ENCODE data around the gene MYO7A.

MYO7A gene

GRCh38 chr11:77167791-77168190, 39.7 kb downstream of the MYO7A start:
- Mint-ChIP-seq H3K4me1 (peaks cover 7% of the 10 kb centered on the region), H3K27me3 (ENCODE audit: low read depth) (peaks cover 4% of the 10 kb centered on the region), H3K27ac (no peak overlapping the region), H3K4me3 (no peak overlapping the region), H3K36me3 (ENCODE audit: low read depth) (no peaks in the 10 kb centered on the region), H3K9me3 (no peaks in the 10 kb centered on the region)
- no peak for TF ChIP-seq CTCF (IDR thresholded peaks at IDR 0.05; ENCODE audit: unreplicated experiment in 3 of 3)

- no peak overlapping the region for H3K4me3 Mint-ChIP-seq
These were observed 42.1 kb downstream of the MYO7A start for GRCh38 chr11:77170107-77170506.

GRCh38 chr11:77171254-77171653, 43.2 kb downstream of the MYO7A start:
- Mint-ChIP-seq H3K9me3 (no peaks in the 10 kb centered on the region), H3K27ac (peak overlapping the region in 2 of 3 experiments; percentile 25 to 45), H3K4me3 (no peak overlapping the region), H3K36me3 (ENCODE audit: low read depth) (no peaks in the 10 kb centered on the region), H3K4me1 (peaks cover 39% of the 10 kb centered on the region), H3K27me3 (ENCODE audit: low read depth) (peaks cover 9% of the 10 kb centered on the region)
- no peak for TF ChIP-seq CTCF (IDR thresholded peaks at IDR 0.05; ENCODE audit: unreplicated experiment in 3 of 3)

More at GRCh38 chr11:77170107-77170506, 42.1 kb downstream of the MYO7A start:
- Mint-ChIP-seq H3K27ac (peak overlapping the region in 2 of 3 experiments; percentile 4 to 19), H3K4me1 (peaks cover 28% of the 10 kb centered on the region), H3K9me3 (no peaks in the 10 kb centered on the region), H3K27me3 (ENCODE audit: low read depth) (peaks cover 9% of the 10 kb centered on the region), H3K36me3 (ENCODE audit: low read depth) (no peaks in the 10 kb centered on the region)
- no peak for TF ChIP-seq CTCF (IDR thresholded peaks at IDR 0.05; ENCODE audit: unreplicated experiment in 3 of 3)

- H3K4me3 Mint-ChIP-seq, result no peak overlapping the region
- H3K27me3 Mint-ChIP-seq (ENCODE audit: low read depth), result peaks cover 9% of the 10 kb centered on the region
- H3K9me3 Mint-ChIP-seq, result no peaks in the 10 kb centered on the region
- no peaks in the 10 kb centered on the region for H3K36me3 Mint-ChIP-seq (ENCODE audit: low read depth)
- no peak for TF ChIP-seq CTCF (IDR thresholded peaks at IDR 0.05; ENCODE audit: unreplicated experiment in 3 of 3)
- H3K4me1 Mint-ChIP-seq, result peaks cover 42% of the 10 kb centered on the region
- H3K27ac Mint-ChIP-seq, result peak overlapping the region in 1 of 3 experiments; percentile 25
These were observed 44.0 kb downstream of the MYO7A start for GRCh38 chr11:77171885-77172665.

GRCh38 chr11:77172666-77172982, 44.6 kb downstream of the MYO7A start:
- no peak for TF ChIP-seq CTCF (IDR thresholded peaks at IDR 0.05; ENCODE audit: unreplicated experiment in 3 of 3)
- Mint-ChIP-seq H3K27me3 (ENCODE audit: low read depth) (peaks cover 9% of the 10 kb centered on the region), H3K36me3 (ENCODE audit: low read depth) (no peaks in the 10 kb centered on the region), H3K4me1 (peaks cover 42% of the 10 kb centered on the region), H3K9me3 (no peaks in the 10 kb centered on the region), H3K4me3 (no peak overlapping the region), H3K27ac (no peak overlapping the region)

GRCh38 chr11:77173494-77173893, 45.4 kb downstream of the MYO7A start:
- H3K4me3 Mint-ChIP-seq, result no peak overlapping the region
- peaks cover 12% of the 10 kb centered on the region for H3K27me3 Mint-ChIP-seq (ENCODE audit: low read depth)
- H3K9me3 Mint-ChIP-seq, result no peaks in the 10 kb centered on the region
- no peaks in the 10 kb centered on the region for H3K36me3 Mint-ChIP-seq (ENCODE audit: low read depth)
- H3K27ac Mint-ChIP-seq, result peak overlapping the region in 1 of 3 experiments; percentile 6
- TF ChIP-seq CTCF (IDR thresholded peaks at IDR 0.05; ENCODE audit: unreplicated experiment in 3 of 3), result no peak
- H3K4me1 Mint-ChIP-seq, result peaks cover 42% of the 10 kb centered on the region
